Psoas muscle (tissue), 8 donors: ENCODE measurements around the gene NTRK2. TPM values are rescaled to one million over a fixed set of nuclear protein-coding genes. Genes with fewer than 3 reads are reported as not detected.

Experiments
- ATAC-seq, 4 donors: fragments of 200-7000 bp; cut with Tn5 transposase; one replicate each; pipeline ENCODE4 v1.9.1; 2020; ENCODE audit warnings: moderate library complexity in 3 of 4, mild to moderate bottlenecking in 2 of 4
- DNase-seq, 2 donors: peaks; one replicate each; pipeline ENCODE4 v3.0.0-alpha.2; 2020
- H3K27ac ChIP-seq: fragments of 200-600 bp; one replicate; pipeline ENCODE4 v1.8.0; 2022
- H3K27me3 ChIP-seq, 3 donors: fragments of 200-600 bp in 1 of 3; one replicate each; pipeline versions ENCODE4 v1.6.1 to v1.8.0; 2013 to 2022; ENCODE audit warnings: low read length in 2 of 3, mild to moderate bottlenecking in 2 of 3, moderate library complexity in 1 of 3; ENCODE audit not compliant: insufficient read depth in 3 of 3
- H3K36me3 ChIP-seq, 2 donors: fragments of 200-600 bp in 1 of 2; one replicate each; pipeline versions ENCODE4 v1.6.1 to v1.8.0; 2013 to 2022; ENCODE audit warnings: low read depth in 1 of 2, mild to moderate bottlenecking in 1 of 2, moderate library complexity in 1 of 2; ENCODE audit not compliant: insufficient read depth in 1 of 2
- H3K4me1 ChIP-seq: fragments of 200-600 bp; one replicate; pipeline ENCODE4 v1.8.0; 2022
- H3K4me3 ChIP-seq: fragments of 200-600 bp; one replicate; pipeline ENCODE4 v1.8.0; 2022; ENCODE audit warnings: mild to moderate bottlenecking
- H3K9me3 ChIP-seq: fragments of 200-600 bp; one replicate; pipeline ENCODE4 v1.8.0; 2022
- WGBS, 3 donors: extraction: QIAGEN DNeasy Blood & Tissue Kit; methylation state at CpG; one replicate each; pipeline versions ENCODE4 v1.1.6 to v1.1.7; 2013; 5-methylcytosine and 5-hydroxymethylcytosine counted together
- intact Hi-C, 2 donors: fragments of 100-400 bp; cut with DNase I; formaldehyde crosslinking; loops; one replicate each; pipeline versions ENCODE4 v1.11.0 to v1.14.2; 2022
- polyA plus RNA-seq, 3 donors: library from polyadenylated mRNA; stranded (reverse); fragments of 200-250 nt; gene quantifications; one replicate each; pipeline ENCODE4 v1.2.3, GENCODE V29; 2013
- total RNA-seq, 4 donors: library from RNA; stranded (reverse); fragmentation: NEBNext Ultra II Directional in 2 of 4; extraction: Animal tissue kit (Norgen Biotek cat#: 25700) in 2 of 4; gene quantifications; one replicate each; pipeline versions ENCODE4 v1.2.1 to v1.2.4, GENCODE V29; 2021 to 2023
- TF ChIP-seq, protein P1 (sequence below): fragments of 200-600 bp; IDR thresholded peaks from one replicate; pipeline ENCODE4 v1.8.0; 2022; ENCODE audit warnings: antibody characterized with exemption
- donor health status: healthy with polysubstance abuse.
- donor health status: DM: no; HTN: no; CAD: no; lungs with moderate emphysema.
- donor health status: Bipolar disorder and iron deficiency.
- donor health status: healthy.
- donor health status: DM: yes; HTN: yes; CAD: no.
- donor health status: DM: no; HTN: no; CAD: no.
- donor health status: DM: no; HTN: no; CAD: no.
- donor health status: DM: yes; HTN: yes; CAD: no.

Gene NTRK2
- total and polyA plus RNA-seq, 7 donors, result 0.46 to 3.6 (median 1.4) TPM

- Histone ChIP-seq H3K27ac (no peak overlapping the region), H3K9me3 (no peaks in the 10 kb centered on the region), H3K4me3 (no peak overlapping the region), H3K27me3 (no peaks in the 10 kb centered on the region), H3K36me3 (no peaks in the 10 kb centered on the region), H3K4me1 (no peaks in the 10 kb centered on the region)
- no peak for DNase-seq
- no peak for ATAC-seq
- 94 to 98% (median 96%) methylated on average over 6 of the region's 6 CpGs for WGBS, 3 donors
- intact Hi-C loops, result no loop called here
- TF ChIP-seq, protein P1, sequence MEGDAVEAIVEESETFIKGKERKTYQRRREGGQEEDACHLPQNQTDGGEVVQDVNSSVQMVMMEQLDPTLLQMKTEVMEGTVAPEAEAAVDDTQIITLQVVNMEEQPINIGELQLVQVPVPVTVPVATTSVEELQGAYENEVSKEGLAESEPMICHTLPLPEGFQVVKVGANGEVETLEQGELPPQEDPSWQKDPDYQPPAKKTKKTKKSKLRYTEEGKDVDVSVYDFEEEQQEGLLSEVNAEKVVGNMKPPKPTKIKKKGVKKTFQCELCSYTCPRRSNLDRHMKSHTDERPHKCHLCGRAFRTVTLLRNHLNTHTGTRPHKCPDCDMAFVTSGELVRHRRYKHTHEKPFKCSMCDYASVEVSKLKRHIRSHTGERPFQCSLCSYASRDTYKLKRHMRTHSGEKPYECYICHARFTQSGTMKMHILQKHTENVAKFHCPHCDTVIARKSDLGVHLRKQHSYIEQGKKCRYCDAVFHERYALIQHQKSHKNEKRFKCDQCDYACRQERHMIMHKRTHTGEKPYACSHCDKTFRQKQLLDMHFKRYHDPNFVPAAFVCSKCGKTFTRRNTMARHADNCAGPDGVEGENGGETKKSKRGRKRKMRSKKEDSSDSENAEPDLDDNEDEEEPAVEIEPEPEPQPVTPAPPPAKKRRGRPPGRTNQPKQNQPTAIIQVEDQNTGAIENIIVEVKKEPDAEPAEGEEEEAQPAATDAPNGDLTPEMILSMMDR, result no peak
Observed at GRCh38 chr9:84817038-84817437, 147.5 kb downstream of the NTRK2 start.

DNA sequence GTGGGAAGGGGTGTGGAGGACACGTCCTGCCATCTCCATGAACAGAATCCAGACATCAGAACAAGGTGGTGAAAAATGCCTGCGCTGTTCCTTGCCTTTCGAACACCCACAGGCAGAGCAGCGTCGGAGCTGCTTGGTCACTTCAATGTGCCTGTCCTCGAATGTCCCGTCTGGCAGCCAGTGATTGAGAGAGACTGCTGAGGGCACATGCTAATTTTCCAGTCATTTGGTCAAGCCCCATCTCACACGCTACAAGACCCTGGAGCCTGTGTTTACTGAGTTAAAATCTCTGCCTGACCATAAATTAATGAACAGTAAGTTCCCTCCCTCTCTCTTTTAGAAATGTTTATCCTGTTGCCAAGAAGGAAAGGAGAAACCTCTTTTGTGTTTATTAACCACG is 149.3 kb downstream of the NTRK2 start:
- TF ChIP-seq, protein P1, result no peak
- H3K36me3 ChIP-seq, result no peaks in the 10 kb centered on the region
- H3K27me3 ChIP-seq, result peaks cover 0 to 4% (median 0%) of the 10 kb centered on the region in 3 donors
- ATAC-seq (no peak), DNase-seq (no peak)
- no peaks in the 10 kb centered on the region for H3K9me3 ChIP-seq
- intact Hi-C loops, result no loop called here
- no peak overlapping the region for H3K27ac ChIP-seq
- H3K4me3 ChIP-seq, result no peak overlapping the region
- WGBS, 3 donors, result 37 to 46% (median 40%) methylated on average over 9 of the region's 9 CpGs
- no peaks in the 10 kb centered on the region for H3K4me1 ChIP-seq

- ATAC-seq (no peak), DNase-seq (no peak)
- Histone ChIP-seq H3K36me3 (no peaks in the 10 kb centered on the region), H3K4me1 (no peaks in the 10 kb centered on the region), H3K27me3 (peaks cover 0 to 4% (median 0%) of the 10 kb centered on the region in 3 donors), H3K9me3 (no peaks in the 10 kb centered on the region), H3K27ac (no peak overlapping the region), H3K4me3 (no peak overlapping the region)
- WGBS, 3 donors, result 80 to 84% (median 81%) methylated on average over 8 of the region's 8 CpGs
- TF ChIP-seq, protein P1, result no peak
- intact Hi-C loops, result no loop called here
Observed at GRCh38 chr9:84819491-84819991, 150.0 kb downstream of the NTRK2 start.

DNA sequence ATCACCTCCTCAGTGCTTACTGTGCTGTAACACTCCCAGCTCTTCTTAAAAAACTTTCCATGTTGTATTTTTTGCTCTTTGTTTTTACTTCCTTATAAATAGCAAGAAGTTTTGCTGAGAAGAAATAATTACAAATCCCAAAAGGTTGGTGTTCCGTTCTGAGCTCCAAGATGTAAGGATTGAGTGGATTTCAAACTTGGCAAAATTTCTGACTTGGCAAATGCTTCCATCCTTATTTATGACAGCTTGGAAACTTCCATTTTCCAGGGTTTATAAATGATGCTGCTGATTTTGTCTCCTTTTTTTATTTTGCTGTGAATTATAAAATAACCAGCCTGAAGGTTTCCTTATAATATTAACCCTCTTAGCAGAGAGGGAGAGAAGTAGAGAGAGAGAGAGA is 151.9 kb downstream of the NTRK2 start:
- intact Hi-C loops, result no loop called here
- DNase-seq, result no peak
- Histone ChIP-seq H3K9me3 (no peaks in the 10 kb centered on the region), H3K4me1 (no peaks in the 10 kb centered on the region), H3K36me3 (no peaks in the 10 kb centered on the region), H3K27ac (no peak overlapping the region), H3K4me3 (no peak overlapping the region), H3K27me3 (peaks cover 0 to 4% (median 0%) of the 10 kb centered on the region in 3 donors)
- no peak for ATAC-seq
- 15 to 30% (median 20%) methylated on average over 1 of the region's 1 CpG for WGBS, 3 donors
- TF ChIP-seq, protein P1, result no peak

DNA sequence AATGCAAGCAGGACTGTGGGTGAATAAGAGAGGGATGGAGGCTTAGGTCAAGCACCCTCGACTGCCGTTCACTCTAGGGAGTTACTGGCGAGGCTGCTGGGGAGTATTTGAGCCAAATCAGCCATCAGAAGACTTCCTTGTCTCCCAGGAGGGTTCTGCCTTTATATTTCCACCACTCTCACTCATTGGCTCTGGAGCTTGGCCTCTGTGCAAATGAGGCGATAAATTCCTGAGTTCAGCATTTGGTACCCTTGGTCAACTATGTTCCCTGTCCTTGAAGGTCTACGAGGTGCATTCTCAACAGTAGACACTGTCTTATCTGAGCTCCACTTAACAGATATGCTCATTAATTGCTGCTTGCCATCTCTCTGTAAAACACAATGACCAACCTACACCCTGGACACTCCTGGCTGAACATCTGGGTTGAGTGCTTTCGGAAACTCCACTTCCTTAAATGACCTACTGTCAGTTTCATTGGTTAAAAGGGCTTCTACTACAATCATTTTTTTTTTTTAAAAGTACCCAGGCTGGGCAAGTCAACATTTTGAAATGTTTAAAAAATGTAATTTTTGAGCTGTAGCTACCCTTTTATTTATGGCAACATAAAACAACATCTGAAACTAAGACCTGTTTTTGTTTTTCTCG is 153.2 kb downstream of the NTRK2 start:
- intact Hi-C loops, result no loop called here
- no peaks in the 10 kb centered on the region for H3K4me1 ChIP-seq
- H3K36me3 ChIP-seq, result no peaks in the 10 kb centered on the region
- no peaks in the 10 kb centered on the region for H3K9me3 ChIP-seq
- TF ChIP-seq, protein P1, result no peak
- no peak for DNase-seq
- ATAC-seq, result no peak
- no peak overlapping the region for H3K27ac ChIP-seq
- 53 to 60% (median 57%) methylated on average over 7 of the region's 7 CpGs for WGBS, 3 donors
- H3K4me3 ChIP-seq, result no peak overlapping the region
- peaks cover 0 to 4% (median 0%) of the 10 kb centered on the region in 3 donors for H3K27me3 ChIP-seq
